Psoas muscle (tissue), 8 donors: ENCODE results near the gene FRS2. TPM values are rescaled to one million over a fixed set of nuclear protein-coding genes. Genes with fewer than 3 reads are reported as not detected.

ENCODE experiments used
- ATAC-seq, 4 donors: fragments of 200-7000 bp; cut with Tn5 transposase; one replicate each; pipeline ENCODE4 v1.9.1; 2020; ENCODE audit warnings: moderate library complexity in 3 of 4, mild to moderate bottlenecking in 2 of 4
- DNase-seq, 2 donors: peaks; one replicate each; pipeline ENCODE4 v3.0.0-alpha.2; 2020
- H3K27ac ChIP-seq: fragments of 200-600 bp; one replicate; pipeline ENCODE4 v1.8.0; 2022
- H3K27me3 ChIP-seq, 3 donors: fragments of 200-600 bp in 1 of 3; one replicate each; pipeline versions ENCODE4 v1.6.1 to v1.8.0; 2013 to 2022; ENCODE audit warnings: low read length in 2 of 3, mild to moderate bottlenecking in 2 of 3, moderate library complexity in 1 of 3; ENCODE audit not compliant: insufficient read depth in 3 of 3
- H3K36me3 ChIP-seq, 2 donors: fragments of 200-600 bp in 1 of 2; one replicate each; pipeline versions ENCODE4 v1.6.1 to v1.8.0; 2013 to 2022; ENCODE audit warnings: low read depth in 1 of 2, mild to moderate bottlenecking in 1 of 2, moderate library complexity in 1 of 2; ENCODE audit not compliant: insufficient read depth in 1 of 2
- H3K4me1 ChIP-seq: fragments of 200-600 bp; one replicate; pipeline ENCODE4 v1.8.0; 2022
- H3K4me3 ChIP-seq: fragments of 200-600 bp; one replicate; pipeline ENCODE4 v1.8.0; 2022; ENCODE audit warnings: mild to moderate bottlenecking
- H3K9me3 ChIP-seq: fragments of 200-600 bp; one replicate; pipeline ENCODE4 v1.8.0; 2022
- CTCF ChIP-seq: fragments of 200-600 bp; IDR thresholded peaks from one replicate; pipeline ENCODE4 v1.8.0; 2022; ENCODE audit warnings: antibody characterized with exemption
- WGBS, 3 donors: extraction: QIAGEN DNeasy Blood & Tissue Kit; methylation state at CpG; one replicate each; pipeline versions ENCODE4 v1.1.6 to v1.1.7; 2013; 5-methylcytosine and 5-hydroxymethylcytosine counted together
- intact Hi-C, 2 donors: fragments of 100-400 bp; cut with DNase I; formaldehyde crosslinking; loops; one replicate each; pipeline versions ENCODE4 v1.11.0 to v1.14.2; 2022
- polyA plus RNA-seq, 3 donors: library from polyadenylated mRNA; stranded (reverse); fragments of 200-250 nt; gene quantifications; one replicate each; pipeline ENCODE4 v1.2.3, GENCODE V29; 2013
- total RNA-seq, 4 donors: library from RNA; stranded (reverse); fragmentation: NEBNext Ultra II Directional in 2 of 4; extraction: Animal tissue kit (Norgen Biotek cat#: 25700) in 2 of 4; gene quantifications; one replicate each; pipeline versions ENCODE4 v1.2.1 to v1.2.4, GENCODE V29; 2021 to 2023
- donor health status: healthy with polysubstance abuse.
- donor health status: DM: no; HTN: no; CAD: no; lungs with moderate emphysema.
- donor health status: Bipolar disorder and iron deficiency.
- donor health status: healthy.
- donor health status: DM: yes; HTN: yes; CAD: no.
- donor health status: DM: no; HTN: no; CAD: no.
- donor health status: DM: no; HTN: no; CAD: no.
- donor health status: DM: yes; HTN: yes; CAD: no.

The FRS2 gene
- total and polyA plus RNA-seq, 7 donors, result 3.6 to 18.9 (median 13.1) TPM

GRCh38 chr12:69545081-69545480, 74.9 kb downstream of the FRS2 start:
- ATAC-seq (no peak), DNase-seq (no peak)
- intact Hi-C loops, result no loop called here
- Histone ChIP-seq H3K4me1 (no peaks in the 10 kb centered on the region), H3K27me3 (no peaks in the 10 kb centered on the region), H3K36me3 (no peaks in the 10 kb centered on the region), H3K9me3 (no peaks in the 10 kb centered on the region), H3K27ac (no peak overlapping the region), H3K4me3 (no peak overlapping the region)
- TF ChIP-seq CTCF, result no peak
- WGBS, 3 donors, result 94 to 97% (median 95%) methylated on average over 1 of the region's 1 CpG

- no peak for DNase-seq
- ATAC-seq, result no peak
- intact Hi-C loops, result no loop called here
- TF ChIP-seq CTCF, result no peak
- no peak overlapping the region for H3K27ac ChIP-seq
- no peaks in the 10 kb centered on the region for H3K27me3 ChIP-seq
- no peaks in the 10 kb centered on the region for H3K36me3 ChIP-seq
- 91 to 98% (median 97%) methylated on average over 7 of the region's 7 CpGs for WGBS, 3 donors
- no peak overlapping the region for H3K4me3 ChIP-seq
- no peaks in the 10 kb centered on the region for H3K4me1 ChIP-seq
- H3K9me3 ChIP-seq, result no peaks in the 10 kb centered on the region
Observed at GRCh38 chr12:69546693-69547438, 76.7 kb downstream of the FRS2 start.

GRCh38 chr12:69548687-69549086, 78.5 kb downstream of the FRS2 start:
- intact Hi-C loops, result no loop called here
- ATAC-seq, result no peak
- TF ChIP-seq CTCF, result no peak

GRCh38 chr12:69550569-69551350, 80.6 kb downstream of the FRS2 start:
- no peak for DNase-seq
- no peak for ATAC-seq
- H3K27me3 ChIP-seq, result no peaks in the 10 kb centered on the region
- peaks cover 6% of the 10 kb centered on the region for H3K4me1 ChIP-seq
- no peaks in the 10 kb centered on the region for H3K36me3 ChIP-seq
- H3K9me3 ChIP-seq, result no peaks in the 10 kb centered on the region
- intact Hi-C loops, result no loop called here
- H3K4me3 ChIP-seq, result no peak overlapping the region
- 92 to 93% (median 93%) methylated on average over 8 of the region's 8 CpGs for WGBS, 3 donors
- H3K27ac ChIP-seq, result no peak overlapping the region
- no peak for TF ChIP-seq CTCF

More at GRCh38 chr12:69548687-69549086, 78.5 kb downstream of the FRS2 start:
- no peak overlapping the region for H3K27ac ChIP-seq
- peaks cover 2% of the 10 kb centered on the region for H3K4me1 ChIP-seq
- no peaks in the 10 kb centered on the region for H3K9me3 ChIP-seq
- DNase-seq, result no peak
- no peak overlapping the region for H3K4me3 ChIP-seq
- H3K36me3 ChIP-seq, result no peaks in the 10 kb centered on the region
- no peaks in the 10 kb centered on the region for H3K27me3 ChIP-seq
